Skin epidermis (tissue), 12 donors: ENCODE data around the gene PLEKHA8.
"Not testable (repeated sequence)": the region's sequence is repeated elsewhere in the genome, so short reads cannot be mapped to it uniquely, and the experiment has no call there.

ENCODE experiments used
- H3K27ac ChIP-seq, 21 experiments: fragments of 200-600 bp; sonication (generic) in 11 of 21; one replicate each; pipeline ENCODE4 v1.5.0; 2020; ENCODE audit warnings: mild to moderate bottlenecking in 3 of 21, inconsistent platforms in 2 of 21, moderate library complexity in 2 of 21
- H3K4me3 ChIP-seq, 7 experiments: fragments of 200-600 bp; sonication (generic) in 2 of 7; one replicate each; pipeline ENCODE4 v1.5.0; 2020; ENCODE audit warnings: inconsistent platforms in 2 of 7, mild to moderate bottlenecking in 2 of 7, moderate library complexity in 1 of 7

Gene PLEKHA8

DNA sequence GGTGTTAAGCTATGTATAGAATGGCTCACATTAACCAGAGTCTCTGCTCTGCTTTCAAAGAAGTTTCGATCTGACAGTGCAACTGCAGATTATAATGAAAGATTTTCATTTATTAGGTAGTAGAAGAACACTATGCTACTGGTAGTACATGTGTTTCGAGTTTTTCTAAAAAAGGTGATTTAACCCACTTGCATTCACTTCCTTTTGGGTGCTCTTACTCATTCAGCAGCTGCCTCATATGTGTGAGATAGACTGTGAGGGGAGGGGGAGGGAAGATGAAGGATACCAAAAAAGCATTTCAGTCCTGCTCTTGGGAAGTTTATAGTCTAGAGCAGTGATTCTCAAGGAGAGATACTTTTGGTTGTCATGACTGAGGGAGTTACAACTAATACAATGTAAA, 20.4 kb downstream of the PLEKHA8 start:
- H3K4me3 ChIP-seq = no peak overlapping the region

GRCh38 chr7:30049173-30049572, 21.0 kb downstream of the PLEKHA8 start:
- no peak overlapping the region for H3K4me3 ChIP-seq
- H3K27ac ChIP-seq = no peak overlapping the region

More for the DNA sequence above, 20.4 kb downstream of the PLEKHA8 start:
- no peak overlapping the region for H3K27ac ChIP-seq

DNA sequence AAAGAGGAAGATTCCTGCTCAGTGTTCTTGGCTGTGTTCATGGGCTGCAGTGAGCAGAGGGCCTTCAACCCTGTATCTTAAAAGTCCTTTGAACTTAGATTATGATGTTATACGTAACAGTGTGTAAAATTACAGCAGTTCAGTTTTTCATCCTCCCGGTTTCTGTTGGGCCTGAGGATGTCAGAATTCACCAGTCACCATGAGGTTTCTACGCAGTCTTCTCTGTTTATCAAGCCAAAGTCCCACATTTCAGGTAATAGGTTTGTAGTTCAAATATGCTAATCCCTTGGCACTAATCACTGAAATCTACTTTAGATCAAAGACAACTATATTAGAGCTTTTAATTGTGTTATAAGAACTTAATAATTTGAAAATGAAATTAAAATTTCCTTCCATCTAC, 24.9 kb downstream of the PLEKHA8 start:
- Histone ChIP-seq H3K4me3 (no peak overlapping the region), H3K27ac (no peak overlapping the region)

DNA sequence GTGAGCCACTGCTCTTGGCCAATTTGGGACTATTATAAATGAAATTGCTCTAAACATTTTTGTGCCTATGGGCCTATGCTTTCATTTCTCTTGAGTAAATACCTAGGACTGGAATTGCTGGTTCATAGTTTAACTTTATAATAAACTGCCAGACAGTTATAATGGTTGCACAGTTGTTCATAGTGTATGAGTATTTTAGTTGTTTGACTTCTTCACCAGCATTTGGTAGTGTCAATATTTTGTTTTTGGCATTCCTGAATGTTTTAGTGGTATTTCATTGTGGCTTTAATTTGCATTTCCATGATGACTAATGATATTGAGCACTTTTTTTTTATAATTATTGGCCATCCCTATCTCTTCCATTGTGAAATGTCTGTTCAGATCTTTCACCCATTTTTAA, 29.5 kb downstream of the PLEKHA8 start:
- Histone ChIP-seq H3K27ac (no peak overlapping the region), H3K4me3 (no peak overlapping the region)

DNA sequence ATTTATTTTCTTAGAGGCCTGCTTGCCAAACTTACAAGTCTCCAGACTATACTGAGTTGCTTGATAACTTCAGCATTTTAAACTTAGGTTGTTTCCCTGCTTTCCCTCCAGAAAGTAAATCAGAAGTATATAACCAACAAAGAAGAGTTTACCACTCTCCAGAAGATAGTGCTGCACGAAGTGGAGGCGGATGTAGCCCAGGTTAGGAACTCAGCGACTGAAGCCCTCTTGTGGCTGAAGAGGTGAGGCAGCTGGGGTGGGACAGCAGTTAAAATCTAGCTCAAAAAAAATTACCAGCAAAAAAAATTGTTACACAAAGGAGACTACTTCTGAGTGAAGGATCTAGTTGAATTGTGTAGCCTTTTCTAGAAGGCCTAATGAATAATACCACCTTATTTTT, 33.6 kb downstream of the PLEKHA8 start:
- not testable (repeated sequence) for H3K27ac ChIP-seq, H3K4me3 ChIP-seq

GRCh38 chr7:30062587-30062986, 34.4 kb downstream of the PLEKHA8 start:
- Histone ChIP-seq H3K4me3 (no peak overlapping the region), H3K27ac (no peak overlapping the region)

DNA sequence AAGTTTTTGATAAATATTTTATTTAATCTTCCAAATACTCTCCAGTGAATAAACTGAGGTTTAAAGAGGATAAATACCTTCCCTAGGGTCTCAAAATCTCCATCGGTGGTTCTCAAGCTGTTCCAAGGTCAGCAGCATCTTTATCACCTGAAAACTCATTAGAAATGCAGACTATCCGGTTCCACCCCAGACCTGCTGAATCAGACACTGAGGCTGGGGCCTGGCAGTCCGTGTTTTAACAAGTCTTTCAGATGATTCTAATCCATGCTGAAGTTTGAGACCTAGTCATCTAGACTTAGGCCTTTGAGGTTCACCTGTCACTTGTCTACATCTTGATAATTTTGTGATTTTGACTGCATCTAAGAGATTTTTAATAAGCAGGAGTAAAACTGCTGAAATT, 37.5 kb downstream of the PLEKHA8 start:
- no peak overlapping the region for H3K27ac ChIP-seq
- no peak overlapping the region for H3K4me3 ChIP-seq

GRCh38 chr7:30066687-30067086, 38.5 kb downstream of the PLEKHA8 start:
- Histone ChIP-seq H3K4me3 (no peak overlapping the region), H3K27ac (no peak overlapping the region)

DNA sequence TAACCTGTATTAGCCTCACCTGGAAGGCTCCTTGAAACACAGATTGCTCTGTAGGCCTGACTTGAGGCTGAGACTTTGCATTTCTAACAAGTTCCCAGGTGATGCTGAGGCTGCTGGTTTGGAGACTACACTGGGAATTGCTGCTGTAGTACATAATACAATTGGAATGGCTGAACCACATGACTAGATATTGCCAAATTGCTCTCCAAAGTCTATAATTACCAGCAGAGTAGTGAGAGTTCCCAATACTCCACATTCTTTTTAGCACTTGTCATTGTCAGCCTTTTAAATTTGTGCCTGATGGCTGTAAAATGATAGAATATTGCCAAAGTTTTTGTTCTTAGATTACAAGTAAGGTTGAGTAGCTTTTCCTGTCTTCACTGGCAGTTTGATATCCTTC, 39.9 kb downstream of the PLEKHA8 start:
- H3K27ac ChIP-seq = peak overlapping the region in 3 of 21 experiments; percentile 16 to 51 (median 17)
- H3K4me3 ChIP-seq = no peak overlapping the region

DNA sequence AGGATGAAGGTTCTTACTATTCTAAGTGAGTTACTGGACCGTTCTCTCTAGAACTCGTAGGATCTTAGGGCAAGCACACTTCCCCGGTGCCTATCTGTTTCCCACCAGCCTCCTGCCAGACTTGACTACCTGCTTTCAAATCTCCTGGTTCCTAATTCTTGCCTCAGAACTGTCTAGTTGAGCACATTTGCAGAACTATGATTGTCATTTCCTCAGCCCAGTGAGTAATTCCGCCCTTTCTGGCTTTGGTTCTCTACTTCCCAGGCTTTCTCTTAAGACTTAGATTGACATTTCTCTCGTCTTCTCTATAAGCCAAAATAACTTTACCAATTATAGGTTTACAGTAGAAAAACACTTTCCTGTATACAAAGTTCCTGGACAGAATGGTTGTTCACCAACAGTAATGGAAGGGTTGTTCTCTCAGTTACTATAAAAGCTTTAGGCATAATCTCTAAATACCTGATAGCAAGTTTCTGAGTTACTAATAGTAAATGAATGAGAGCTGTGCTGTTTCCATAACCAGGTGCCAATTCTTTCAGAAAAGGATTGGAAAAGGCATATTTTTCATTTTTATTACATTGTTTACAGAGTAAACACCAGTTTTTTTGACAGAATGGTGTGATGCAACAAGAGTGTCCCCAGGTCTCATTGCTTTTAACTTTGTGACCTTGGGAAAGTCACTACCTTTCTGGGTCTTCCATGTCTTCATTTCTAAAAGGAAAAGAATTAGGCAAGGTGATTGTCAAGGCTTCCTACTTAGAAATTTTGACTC, 41.1 kb downstream of the PLEKHA8 start:
- Histone ChIP-seq H3K27ac (no peak overlapping the region), H3K4me3 (no peak overlapping the region)

GRCh38 chr7:30070052-30070451, 41.8 kb downstream of the PLEKHA8 start:
- Histone ChIP-seq H3K4me3 (no peak overlapping the region), H3K27ac (peak overlapping the region in 1 of 21 experiments; percentile 3)

DNA sequence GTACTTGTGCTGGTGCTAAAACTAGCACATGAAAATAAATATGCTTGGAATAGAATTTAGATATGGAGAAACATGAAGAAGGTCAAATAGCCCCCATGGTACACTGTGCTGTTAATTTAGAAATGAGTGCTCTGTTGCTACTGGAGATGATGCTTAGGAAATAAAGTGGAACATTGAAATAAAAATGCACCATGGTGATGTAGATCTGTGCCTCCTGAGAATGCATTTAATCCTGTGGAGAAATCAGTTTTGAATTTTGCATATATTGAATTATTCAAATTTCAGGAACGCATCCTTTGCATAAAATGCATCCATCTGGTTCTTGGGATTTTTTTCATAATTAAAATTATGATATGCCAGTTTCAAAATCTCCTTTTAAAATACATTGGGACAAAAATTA, 44.5 kb downstream of the PLEKHA8 start:
- Histone ChIP-seq H3K4me3 (no peak overlapping the region), H3K27ac (no peak overlapping the region)

DNA sequence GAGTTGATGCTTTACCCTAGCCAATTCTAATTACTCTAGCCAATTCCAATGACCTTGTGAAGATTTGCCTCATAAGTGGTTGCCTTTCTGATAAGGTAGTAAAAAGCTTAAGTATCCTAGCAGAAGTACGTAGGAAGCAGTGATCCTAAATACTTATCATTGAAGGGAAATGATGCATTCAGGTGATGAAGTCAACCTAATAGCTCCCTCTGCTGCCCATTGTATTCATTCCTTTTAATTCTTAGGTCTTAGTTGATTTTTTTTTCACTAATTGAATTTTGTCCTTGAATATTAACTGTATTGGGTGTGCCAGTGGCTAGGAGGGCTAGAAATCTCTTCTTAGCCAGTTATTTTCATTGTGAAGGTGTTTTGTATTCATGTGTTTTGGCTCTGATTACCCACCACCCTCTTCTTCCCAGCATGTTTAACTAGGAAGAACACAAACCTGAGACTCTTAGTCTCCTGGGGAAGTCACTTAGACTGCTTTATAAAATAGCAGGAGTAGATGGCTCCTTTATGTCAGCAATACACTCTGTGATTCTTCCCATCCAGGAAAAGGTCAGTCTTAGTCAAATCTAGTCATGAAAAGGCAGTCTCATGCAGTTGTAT, 46.3 kb downstream of the PLEKHA8 start:
- no peak overlapping the region for H3K27ac ChIP-seq
- H3K4me3 ChIP-seq = no peak overlapping the region

- H3K27ac ChIP-seq = no peak overlapping the region
- no peak overlapping the region for H3K4me3 ChIP-seq
Measured at GRCh38 chr7:30076411-30076810, 48.2 kb downstream of the PLEKHA8 start.

DNA sequence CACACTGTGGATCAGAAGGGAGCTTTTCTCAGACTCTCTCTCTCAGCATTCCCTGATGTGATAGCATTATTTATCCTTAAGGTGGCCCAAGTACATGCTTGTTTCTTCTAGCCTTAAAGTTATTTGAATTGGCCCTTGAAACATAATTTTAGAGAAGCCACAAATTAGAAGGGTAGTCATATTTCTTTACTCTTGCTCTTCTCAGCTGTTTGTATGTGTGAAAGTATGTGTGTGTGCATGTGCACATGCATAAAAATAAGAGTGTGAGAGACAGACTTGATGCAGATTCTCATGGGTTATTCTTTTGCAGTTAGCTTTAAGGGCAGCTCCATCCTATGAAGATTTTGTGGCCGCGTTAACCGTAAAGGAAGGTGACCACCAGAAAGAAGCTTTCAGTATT, 50.1 kb downstream of the PLEKHA8 start:
- no peak overlapping the region for H3K4me3 ChIP-seq
- H3K27ac ChIP-seq = no peak overlapping the region

DNA sequence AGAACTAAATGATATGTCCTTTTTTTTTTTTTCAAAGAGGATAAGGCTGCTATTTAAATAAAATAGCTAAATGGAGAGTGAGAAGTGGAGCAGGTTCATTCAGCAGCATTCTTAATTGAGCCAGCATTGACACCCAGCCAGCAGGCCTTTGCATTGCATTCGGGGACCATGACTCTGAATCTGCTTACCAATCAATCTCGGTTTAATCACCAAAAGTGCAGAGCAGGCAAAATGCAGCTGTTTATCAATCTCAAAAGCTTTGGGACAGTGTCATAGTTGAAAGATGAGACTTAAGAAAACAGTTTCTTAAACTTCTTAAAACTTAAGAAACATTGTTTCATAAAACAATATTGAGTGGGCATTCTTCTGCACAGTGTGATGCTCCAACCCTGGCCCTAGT, 51.7 kb downstream of the PLEKHA8 start:
- no peak overlapping the region for H3K4me3 ChIP-seq
- H3K27ac ChIP-seq = no peak overlapping the region

DNA sequence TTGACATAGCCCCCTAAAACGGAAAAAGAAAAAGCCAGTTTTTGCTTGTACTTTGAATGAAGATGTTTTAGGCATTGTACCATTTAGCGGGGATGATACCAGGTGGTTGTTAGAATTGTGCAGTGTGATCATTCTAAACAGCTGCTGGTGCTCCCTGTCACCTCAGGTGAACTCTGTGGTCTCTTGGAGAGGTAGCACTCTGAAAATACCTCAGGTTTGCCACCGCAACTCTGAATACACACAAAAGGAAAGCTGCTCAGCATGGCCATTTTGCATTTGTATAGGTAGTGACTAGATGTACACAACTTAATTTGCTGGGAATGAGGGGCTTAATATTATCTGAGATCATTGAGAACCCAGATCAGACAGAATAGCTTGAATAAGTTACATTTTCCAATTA, 52.6 kb downstream of the PLEKHA8 start:
- no peak overlapping the region for H3K27ac ChIP-seq

DNA sequence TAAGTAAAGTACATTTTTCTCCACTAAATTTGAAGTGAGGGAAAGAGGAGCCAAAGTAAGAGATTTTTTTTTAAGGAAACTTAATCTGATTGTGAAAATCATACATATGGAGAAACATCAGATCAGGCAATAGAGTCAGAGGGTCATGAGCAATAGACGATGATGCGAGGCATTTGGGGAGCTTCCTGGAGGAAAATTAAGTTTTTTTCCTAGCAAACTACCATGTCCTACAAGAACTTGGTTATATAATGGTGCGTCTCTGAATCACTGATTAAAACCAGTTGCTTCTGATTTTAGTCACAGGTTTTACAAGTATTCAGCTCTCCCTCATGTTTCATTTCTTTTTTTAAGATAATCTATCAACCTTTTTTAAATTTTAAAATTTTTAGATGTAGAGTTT, 54.5 kb downstream of the PLEKHA8 start:
- H3K4me3 ChIP-seq = no peak overlapping the region

More for the DNA sequence above, 52.6 kb downstream of the PLEKHA8 start:
- no peak overlapping the region for H3K4me3 ChIP-seq

DNA sequence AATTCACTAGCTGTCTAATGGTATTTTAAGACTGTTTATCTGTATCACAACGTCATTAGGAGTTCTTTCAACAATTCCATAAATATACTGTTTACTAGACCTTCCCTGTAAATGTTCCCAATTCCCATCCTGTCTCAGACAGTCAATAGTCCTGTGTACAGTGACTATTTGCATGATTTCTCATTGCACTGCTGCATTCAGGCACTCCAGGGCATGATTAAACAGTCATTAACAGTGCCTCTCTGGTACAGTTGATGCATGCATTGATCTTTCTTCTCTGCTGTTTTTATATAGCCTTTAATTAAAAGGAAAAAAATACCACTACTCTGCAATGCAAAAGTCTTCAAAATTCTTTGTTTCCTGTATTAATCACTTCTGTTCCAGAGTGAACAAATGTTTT, 55.1 kb downstream of the PLEKHA8 start:
- peak overlapping the region in 1 of 21 experiments; percentile 18 for H3K27ac ChIP-seq

More for the DNA sequence above, 54.5 kb downstream of the PLEKHA8 start:
- no peak overlapping the region for H3K27ac ChIP-seq

GRCh38 chr7:30084212-30084611, 56.0 kb downstream of the PLEKHA8 start:
- H3K27ac ChIP-seq = no peak overlapping the region
- no peak overlapping the region for H3K4me3 ChIP-seq

More for the DNA sequence above, 55.1 kb downstream of the PLEKHA8 start:
- H3K4me3 ChIP-seq = no peak overlapping the region

DNA sequence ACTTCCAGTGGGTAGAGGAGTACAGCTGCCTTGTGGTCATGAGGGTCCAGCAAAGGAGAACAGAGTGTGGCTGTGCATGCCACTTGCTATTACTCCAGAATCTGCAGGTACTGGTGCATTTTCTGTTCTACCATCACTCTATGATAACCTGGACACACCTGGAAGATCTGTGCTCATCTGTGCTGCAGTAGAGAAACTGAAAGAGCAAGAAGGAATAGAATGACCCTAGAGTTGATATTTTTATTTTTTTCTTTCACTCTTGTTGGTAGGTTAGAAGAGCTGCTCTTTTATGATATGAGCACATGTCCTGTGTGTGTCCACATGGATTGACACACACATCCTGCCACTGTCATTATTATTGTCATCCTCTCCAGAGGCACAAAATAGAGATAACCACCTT, 58.3 kb downstream of the PLEKHA8 start:
- no peak overlapping the region for H3K4me3 ChIP-seq
- H3K27ac ChIP-seq = no peak overlapping the region

DNA sequence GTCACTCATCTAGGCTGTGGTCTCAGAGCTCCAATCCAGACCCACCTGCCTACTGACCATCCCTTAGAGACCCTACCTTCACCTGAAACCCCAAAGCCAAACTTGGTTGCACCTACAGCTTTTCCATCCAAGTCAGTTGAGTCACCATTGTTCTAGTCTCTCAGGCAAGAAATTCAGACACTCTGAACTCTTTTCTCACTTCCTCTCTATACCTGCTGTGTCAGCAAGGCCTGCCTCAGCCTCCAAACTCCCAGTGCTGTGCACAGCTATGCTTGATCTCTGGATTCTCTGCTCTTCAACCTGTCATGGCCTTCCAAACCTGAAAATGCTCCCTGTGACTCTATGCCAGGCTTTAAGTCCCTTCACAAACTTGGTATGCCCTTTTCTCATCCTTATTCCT, 59.2 kb downstream of the PLEKHA8 start:
- H3K27ac ChIP-seq = no peak overlapping the region
- H3K4me3 ChIP-seq = no peak overlapping the region
